HG02943 (cell line): ENCODE measurements around the gene FFAR3.
"Not testable (repeated sequence)": the region's sequence is repeated elsewhere in the genome, so short reads cannot be mapped to it uniquely, and the experiment has no call there.

ENCODE experiments used
- ATAC-seq: cut with Tn5 transposase; IDR thresholded peaks from one replicate; pipeline ENCODE4 v1.9.1; 2021; ENCODE audit warnings: mild to moderate bottlenecking, low read depth, moderate library complexity; ENCODE audit not compliant: unreplicated experiment

The FFAR3 gene

GRCh38 chr19:35349614-35350521 is 8.4 kb upstream of the FFAR3 start:
- ATAC-seq: no peak

GRCh38 chr19:35350591-35350990 is 7.7 kb upstream of the FFAR3 start:
- no peak for ATAC-seq

GRCh38 chr19:35351411-35352176 is 6.7 kb upstream of the FFAR3 start:
- no peak for ATAC-seq

- no peak for ATAC-seq
Measured at GRCh38 chr19:35352177-35352447, 6.1 kb upstream of the FFAR3 start.

- ATAC-seq: no peak
Measured at GRCh38 chr19:35352448-35353304, 5.6 kb upstream of the FFAR3 start.

GRCh38 chr19:35353635-35354034 is 4.6 kb upstream of the FFAR3 start:
- ATAC-seq: no peak

GRCh38 chr19:35354898-35355297 is 3.4 kb upstream of the FFAR3 start:
- ATAC-seq: no peak

- no peak for ATAC-seq
Measured at GRCh38 chr19:35355791-35356460, 2.3 kb upstream of the FFAR3 start.

- ATAC-seq: not testable (repeated sequence)
Measured at GRCh38 chr19:35358834-35359233, 574 bp downstream of the FFAR3 start.

- not testable (repeated sequence) for ATAC-seq
Measured at GRCh38 chr19:35359395-35359794, 1.1 kb downstream of the FFAR3 start.

- ATAC-seq: not testable (repeated sequence)
Measured at GRCh38 chr19:35360081-35360480, 1.8 kb downstream of the FFAR3 start.

GRCh38 chr19:35360880-35361420 is 2.7 kb downstream of the FFAR3 start:
- ATAC-seq: no peak

GRCh38 chr19:35362261-35363000 is 4.2 kb downstream of the FFAR3 start:
- no peak for ATAC-seq

- ATAC-seq: no peak
Measured at GRCh38 chr19:35363001-35363590, 4.8 kb downstream of the FFAR3 start.

GRCh38 chr19:35363711-35364425 is 5.6 kb downstream of the FFAR3 start:
- no peak for ATAC-seq

- no peak for ATAC-seq
Measured at GRCh38 chr19:35365303-35365702, 7.0 kb downstream of the FFAR3 start.

- ATAC-seq: no peak
Measured at GRCh38 chr19:35368378-35368777, 10.1 kb downstream of the FFAR3 start.

- ATAC-seq: no peak
Measured at GRCh38 chr19:35369522-35369921, 11.3 kb downstream of the FFAR3 start.
